Superior temporal gyrus (tissue), 1 donor: ENCODE results near the gene KDF1.

Experiments
- DNase-seq: peaks from one replicate; pipeline ENCODE4 v3.0.0-alpha.2; 2016; ENCODE audit errors: extremely low spot score

Gene KDF1, protein sequence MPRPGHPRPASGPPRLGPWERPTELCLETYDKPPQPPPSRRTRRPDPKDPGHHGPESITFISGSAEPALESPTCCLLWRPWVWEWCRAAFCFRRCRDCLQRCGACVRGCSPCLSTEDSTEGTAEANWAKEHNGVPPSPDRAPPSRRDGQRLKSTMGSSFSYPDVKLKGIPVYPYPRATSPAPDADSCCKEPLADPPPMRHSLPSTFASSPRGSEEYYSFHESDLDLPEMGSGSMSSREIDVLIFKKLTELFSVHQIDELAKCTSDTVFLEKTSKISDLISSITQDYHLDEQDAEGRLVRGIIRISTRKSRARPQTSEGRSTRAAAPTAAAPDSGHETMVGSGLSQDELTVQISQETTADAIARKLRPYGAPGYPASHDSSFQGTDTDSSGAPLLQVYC

DNA sequence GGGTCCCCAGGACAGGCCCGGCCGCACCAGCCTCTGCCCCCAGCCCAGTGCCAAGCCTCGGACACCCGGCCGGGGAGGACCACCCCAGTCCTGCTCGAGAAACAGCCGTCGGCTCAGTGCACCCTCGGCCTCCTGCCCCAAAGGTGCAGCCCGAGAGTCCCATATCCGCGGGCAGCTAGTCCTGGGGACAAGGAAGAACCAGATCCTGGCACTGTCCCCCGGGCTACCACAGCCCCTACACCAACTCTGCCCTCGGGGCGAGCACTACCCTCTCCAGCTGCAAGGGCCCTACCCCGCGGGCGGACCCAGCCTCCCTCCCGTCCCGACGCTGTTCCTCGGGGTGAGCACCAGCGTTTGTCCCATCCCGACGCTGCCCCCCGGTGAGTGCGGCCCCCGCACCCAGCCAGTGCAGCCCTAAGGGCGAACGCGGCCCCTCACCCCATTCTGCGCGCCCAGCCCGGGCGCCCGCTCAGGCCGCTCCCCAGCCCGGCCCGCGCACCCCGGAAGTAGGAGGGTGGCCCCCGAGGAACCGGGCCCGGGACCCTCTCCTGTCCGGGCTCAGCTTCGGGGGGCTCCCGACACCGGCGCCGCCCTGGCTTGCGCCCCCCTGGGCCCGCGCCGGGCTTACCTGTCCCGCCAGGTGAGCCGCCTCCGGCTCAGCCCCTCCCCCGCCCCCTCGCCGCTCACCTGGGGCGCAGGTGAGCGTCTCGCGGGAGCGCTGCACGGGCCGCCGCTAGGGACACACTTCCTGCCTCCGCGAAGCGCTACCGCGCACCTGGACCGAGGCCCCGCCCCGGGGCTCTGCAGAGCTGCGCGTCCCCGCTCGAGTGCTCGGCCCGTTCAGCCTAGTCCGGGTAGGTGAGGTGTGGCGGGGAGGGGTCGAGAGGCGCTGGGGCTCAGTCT lies at the start of gene KDF1:
Gene KDF1 (minus strand): TSS at position 747 of the 903 bp plus-strand sequence. CDS start 8,088 bp downstream, outside the sequence.
- no peak for DNase-seq

DNA sequence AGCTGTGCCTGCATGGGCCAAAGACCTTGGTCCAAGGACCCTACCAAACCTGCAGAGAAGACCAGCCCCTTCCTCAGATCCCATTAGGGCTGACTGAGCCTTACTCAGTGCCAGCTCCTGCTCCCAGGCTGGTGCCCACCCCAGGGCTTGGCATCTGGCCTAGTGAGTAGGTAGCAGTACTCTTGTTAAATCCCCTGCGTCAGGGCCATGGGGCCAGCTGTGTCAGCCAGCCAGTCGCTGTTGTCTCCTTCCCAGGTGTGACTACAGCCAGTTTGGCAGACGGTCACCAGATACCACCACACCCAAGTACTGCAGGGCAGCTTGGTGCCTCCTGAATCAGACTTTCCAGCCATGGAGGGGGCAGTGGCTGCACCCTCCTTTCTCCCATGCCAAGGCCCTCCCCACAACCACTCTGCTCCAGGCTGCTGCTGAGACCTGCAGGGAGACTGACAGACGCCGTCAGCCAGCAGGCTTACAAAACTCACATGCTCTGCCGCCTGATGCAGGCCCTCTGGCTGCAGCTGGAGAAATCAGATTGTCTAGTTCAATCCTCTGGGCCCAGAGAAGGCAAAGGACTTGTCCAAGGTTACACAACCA lies 49.4 kb upstream of the KDF1 start:
- no peak for DNase-seq

GRCh38 chr1:27007909-27008582 lies 47.8 kb upstream of the KDF1 start:
- no peak for DNase-seq

DNA sequence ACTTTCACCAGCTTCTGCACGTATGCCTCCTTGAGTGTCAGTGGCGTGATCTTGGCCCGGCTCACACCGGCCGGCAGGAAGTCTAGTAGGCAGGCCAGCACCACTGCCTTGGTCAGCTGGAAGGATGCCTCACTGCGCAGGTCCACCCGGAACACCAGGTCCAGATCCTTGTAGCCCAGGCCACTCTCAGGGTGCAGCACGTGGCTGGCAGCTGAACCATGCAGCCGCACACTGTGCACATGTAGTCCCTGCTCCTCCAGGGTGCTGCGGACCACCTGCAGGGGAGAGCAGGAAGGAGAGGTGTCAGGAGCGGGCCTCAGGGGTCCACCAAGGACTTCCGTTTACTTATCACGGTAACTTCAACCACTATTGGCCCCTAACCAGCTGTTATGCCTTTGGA lies 46.4 kb upstream of the KDF1 start:
- DNase-seq: no peak

GRCh38 chr1:27005648-27006496 lies 45.6 kb upstream of the KDF1 start:
- no peak for DNase-seq

- DNase-seq: no peak
These were observed 44.9 kb upstream of the KDF1 start for GRCh38 chr1:27005166-27005530.

DNA sequence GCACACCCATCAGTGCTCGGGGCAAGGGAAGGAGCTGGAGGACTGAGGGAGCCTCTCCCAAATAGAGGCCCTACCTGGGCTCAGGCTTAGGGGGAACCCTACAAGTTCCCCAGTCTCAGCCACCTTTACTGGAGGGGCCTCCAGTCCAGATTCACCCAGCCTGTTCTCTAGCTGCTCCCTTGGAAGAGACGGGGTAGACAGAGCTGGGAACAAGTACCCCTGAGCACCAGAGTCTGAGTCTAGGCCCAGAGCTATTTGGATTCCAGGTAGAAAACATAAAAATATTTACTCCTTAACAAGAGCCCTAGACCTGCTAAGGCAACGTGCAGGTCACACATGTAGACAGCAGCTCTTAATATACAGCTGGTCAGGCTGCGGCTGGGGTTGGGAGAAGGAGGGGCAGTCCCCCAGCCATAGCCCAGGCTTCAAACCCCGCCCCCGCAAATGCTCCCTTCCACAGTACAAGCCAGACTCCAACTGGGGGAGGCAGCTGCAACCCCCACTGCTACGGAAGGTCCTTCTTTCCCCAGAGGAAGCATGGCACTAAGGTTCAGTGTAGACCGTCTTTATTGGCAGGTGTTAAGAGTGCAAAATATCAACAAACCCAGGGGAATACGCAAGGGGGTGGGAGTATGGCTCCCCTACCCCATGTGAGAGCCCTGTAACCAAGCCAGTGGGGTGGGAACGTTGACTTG lies 44.4 kb upstream of the KDF1 start:
- DNase-seq: no peak

GRCh38 chr1:27003745-27004470 lies 43.6 kb upstream of the KDF1 start:
- DNase-seq: no peak

- peak; percentile 41 for DNase-seq
These were observed 41.5 kb upstream of the KDF1 start for GRCh38 chr1:27001570-27002360.

DNA sequence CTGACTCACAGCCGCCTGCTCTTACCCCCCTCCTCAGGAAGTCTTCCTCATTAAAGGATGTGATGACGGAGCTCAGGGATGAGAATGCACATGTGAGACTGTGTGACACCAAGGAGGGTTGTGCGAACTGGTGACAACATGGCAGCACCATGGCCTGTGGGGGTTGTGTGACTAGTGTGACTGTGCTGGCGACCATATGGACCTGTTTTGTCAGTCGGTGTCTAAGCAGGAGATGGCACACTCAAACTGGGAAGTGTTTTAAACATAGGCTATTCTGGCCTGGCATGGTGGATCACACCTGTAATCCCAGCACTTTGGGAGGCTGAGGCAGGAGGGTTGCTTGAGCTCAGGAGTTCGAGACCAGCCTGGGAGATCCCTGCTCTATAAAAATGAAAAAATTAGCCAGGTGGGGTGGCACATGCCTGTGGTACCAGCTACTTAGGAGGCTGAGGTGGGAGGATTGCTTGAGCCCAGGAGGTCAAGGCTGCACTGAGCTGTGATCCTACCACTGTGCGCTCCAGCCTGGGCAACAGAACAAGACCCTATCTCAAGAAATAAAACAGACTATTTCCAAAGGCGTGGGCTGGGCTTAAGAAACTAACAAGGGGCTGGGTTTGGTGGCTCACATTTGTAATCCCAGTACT lies 40.7 kb upstream of the KDF1 start:
- no peak for DNase-seq

- no peak for DNase-seq
These were observed 40.0 kb upstream of the KDF1 start for GRCh38 chr1:27000090-27000816.

- DNase-seq: no peak
These were observed 39.2 kb upstream of the KDF1 start for GRCh38 chr1:26999440-26999987.

GRCh38 chr1:26998429-26999300 lies 38.4 kb upstream of the KDF1 start:
- DNase-seq: no peak

DNA sequence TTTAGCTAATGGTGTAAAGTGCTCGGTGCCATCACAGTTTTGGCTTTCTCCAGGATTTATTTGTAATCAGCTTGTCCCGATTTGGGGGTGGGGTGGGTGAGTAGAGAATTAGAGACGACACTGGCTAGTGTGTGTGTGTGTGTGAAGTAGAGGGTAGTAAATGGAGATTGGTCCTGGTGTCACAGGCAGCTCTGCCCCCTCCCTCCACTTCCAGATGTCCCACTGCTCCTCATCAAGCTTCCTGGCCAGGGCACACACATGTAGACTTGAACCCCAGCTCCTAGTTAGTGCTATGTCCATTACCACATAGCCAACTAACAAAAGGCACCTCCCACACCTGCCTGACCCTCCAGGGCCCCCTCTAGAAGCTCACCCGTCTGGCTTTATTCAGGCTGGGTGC lies 36.4 kb upstream of the KDF1 start:
- no peak for DNase-seq

DNA sequence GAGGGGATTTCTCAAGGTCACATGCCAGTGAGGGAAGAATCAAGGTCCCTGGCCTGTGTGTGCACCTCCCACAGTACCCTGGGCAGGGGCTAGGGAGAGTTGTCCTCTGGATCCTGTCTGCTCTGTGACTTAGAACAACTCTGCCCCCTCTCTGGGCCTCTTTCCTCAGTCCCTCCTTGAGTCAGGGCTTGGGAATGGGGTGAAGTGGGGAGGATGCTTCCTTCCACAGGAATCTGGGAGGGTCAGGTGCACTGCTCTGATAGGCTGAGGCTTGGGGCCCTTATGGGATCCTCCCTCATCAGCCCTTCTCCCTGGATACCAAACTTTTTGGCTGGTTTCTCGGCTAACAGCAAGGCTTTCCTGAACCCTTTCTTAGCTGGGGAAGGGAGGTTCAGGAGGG lies 35.8 kb upstream of the KDF1 start:
- no peak for DNase-seq

DNA sequence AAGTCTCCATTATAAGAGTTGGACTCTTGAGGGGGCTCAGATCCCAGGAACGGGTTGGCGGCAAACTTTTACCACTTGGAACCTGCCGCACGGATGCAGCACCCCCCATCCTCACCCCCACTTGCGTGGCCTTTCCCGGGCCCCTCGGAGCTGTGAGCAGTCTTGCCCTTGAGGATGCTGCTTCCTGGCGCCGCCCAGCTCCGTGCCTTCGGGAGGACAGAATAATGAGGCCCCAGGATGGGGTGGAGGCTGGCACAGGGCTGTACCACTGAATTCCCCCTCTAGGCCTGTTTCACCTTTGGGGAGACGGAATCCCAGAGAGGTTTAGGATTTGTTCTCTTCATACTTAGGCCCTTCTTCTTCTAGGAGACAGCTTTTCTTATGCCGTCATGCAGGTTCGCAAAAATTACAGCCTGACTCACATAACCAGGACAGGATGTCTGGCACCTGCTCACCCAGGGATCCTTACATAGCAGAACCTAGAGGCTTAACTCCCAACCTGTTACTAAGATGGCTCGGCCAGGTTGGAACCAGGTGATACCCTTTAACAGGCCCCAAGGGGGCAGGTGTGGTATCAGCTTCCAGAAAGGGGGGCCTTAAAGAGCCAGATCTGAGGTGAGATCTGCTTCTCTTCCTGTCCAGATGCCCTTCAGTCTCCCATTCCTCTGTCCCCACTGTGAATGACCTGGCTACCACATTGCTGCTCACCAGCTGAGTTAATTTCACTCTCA lies 34.7 kb upstream of the KDF1 start:
- DNase-seq: no peak
